Measurements from ENCODE around the gene RNF11.
A peak's percentile ranks its signal among the peaks of the same experiment; 100 is the strongest.

Gene RNF11

GRCh38 chr1:51210676-51211075 is 25.4 kb upstream of the RNF11 start (continued):
- TF ChIP-seq CSRNP3 (CRISPR knock-in tag; IDR thresholded peaks at IDR 0.05) (no peak), ZC3H10 (CRISPR knock-in tag; IDR thresholded peaks at IDR 0.05) (no peak), CREB5 (CRISPR knock-in tag; IDR thresholded peaks at IDR 0.05; ENCODE audit: low read depth) (no peak), GLIS3 (CRISPR knock-in tag; IDR thresholded peaks at IDR 0.05) (no peak), ZFP30 (CRISPR knock-in tag; IDR thresholded peaks at IDR 0.05) (no peak), ESRRG (CRISPR knock-in tag; IDR thresholded peaks at IDR 0.05) (no peak)

GRCh38 chr1:51214615-51215131 is 21.4 kb upstream of the RNF11 start:
- peak; percentile 76 for ATAC-seq
- TF ChIP-seq OSR1 (CRISPR knock-in tag; IDR thresholded peaks at IDR 0.05), result no peak
- TF ChIP-seq CREB5 (CRISPR knock-in tag; IDR thresholded peaks at IDR 0.05; ENCODE audit: low read depth), result no peak
- no peak for TF ChIP-seq CSRNP3 (CRISPR knock-in tag; IDR thresholded peaks at IDR 0.05)
- no peak for TF ChIP-seq PATZ1 (CRISPR knock-in tag; IDR thresholded peaks at IDR 0.05; ENCODE audit: borderline replicate concordance)
- no peak for TF ChIP-seq POU6F1 (CRISPR knock-in tag; IDR thresholded peaks at IDR 0.05; ENCODE audit: borderline replicate concordance, low read depth)
- TF ChIP-seq SNAI2 (CRISPR knock-in tag; IDR thresholded peaks at IDR 0.05), result no peak
- TF ChIP-seq PPARA (CRISPR knock-in tag; IDR thresholded peaks at IDR 0.05; ENCODE audit: borderline replicate concordance), result no peak
- no peak for TF ChIP-seq TSHZ2 (CRISPR knock-in tag; IDR thresholded peaks at IDR 0.05)
- TF ChIP-seq TCF4 (CRISPR knock-in tag; IDR thresholded peaks at IDR 0.05; ENCODE audit: borderline replicate concordance), result no peak
- TF ChIP-seq ZFP3 (CRISPR knock-in tag; IDR thresholded peaks at IDR 0.05), result no peak
- no peak for TF ChIP-seq ZNF70 (CRISPR knock-in tag; IDR thresholded peaks at IDR 0.05)
- no peak for TF ChIP-seq ZNF8 (CRISPR knock-in tag; IDR thresholded peaks at IDR 0.05)
- TF ChIP-seq ZFP30 (CRISPR knock-in tag; IDR thresholded peaks at IDR 0.05), result no peak
- no peak for TF ChIP-seq RARB (CRISPR knock-in tag; IDR thresholded peaks at IDR 0.05)
- no peak for TF ChIP-seq ISL1 (CRISPR knock-in tag; IDR thresholded peaks at IDR 0.05)
- no peak for TF ChIP-seq TOX (CRISPR knock-in tag; IDR thresholded peaks at IDR 0.05; ENCODE audit: borderline replicate concordance)
- TF ChIP-seq ZC3H10 (CRISPR knock-in tag; IDR thresholded peaks at IDR 0.05), result no peak

All from SK-N-SH treated with all-trans-retinoic acid at 6 μM for 48 hours (cell line).